Endothelial cell of umbilical vein (primary cell): ENCODE results near the gene ADAMTS6. TPM values are rescaled to one million over a fixed set of nuclear protein-coding genes. Genes with fewer than 3 reads are reported as not detected.

ENCODE experiments used
- BruUV-seq: library from RNA; stranded (reverse); fragments of 400-500 nt; replicated peaks from 2 replicates; lab custom pipeline; 2021; lab: Mats Ljungman, UMichigan
- CTCF ChIA-PET: fragments of 300-600, 350-600 bp; sonication (Branson Sonifier 250); formaldehyde crosslinking; loops from one replicate; lab custom pipeline; 2021; ENCODE audit warnings: antibody characterized with exemption, inconsistent platforms; lab: Charles Lee
- POLR2A ChIA-PET: fragments of 300-600, 350-600 bp; sonication (Branson Sonifier 250); formaldehyde crosslinking; loops from one replicate; lab custom pipeline; 2021; ENCODE audit warnings: antibody characterized with exemption, inconsistent platforms; lab: Charles Lee
- DNase-seq: peaks from one replicate; pipeline ENCODE4 v3.0.0-alpha.2; 2011; ENCODE audit warnings: low read depth, low spot score
- FAIRE-seq: peaks from 2 replicates; lab custom pipeline; 2011; peaks lifted over from hg19 to GRCh38; lab: Jason Lieb, UNC
- H2AFZ ChIP-seq: 2 replicates; pipeline ENCODE4 v1.6.0; 2012; ENCODE audit warnings: low read depth, low read length, control low read depth, inconsistent platforms
- H3K27ac ChIP-seq: 2 replicates; pipeline ENCODE4 v1.5.1; 2011; ENCODE audit warnings: low read depth, mild to moderate bottlenecking, control low read depth, low read length, moderate library complexity; ENCODE audit not compliant: insufficient read depth
- H3K27me3 ChIP-seq, 2 experiments: 2 replicates each; pipeline versions ENCODE4 v1.6.0 to v1.6.1; 2011; ENCODE audit warnings: low read length in 2 of 2, mixed read lengths in 1 of 2; ENCODE audit not compliant: control insufficient read depth in 2 of 2, insufficient read depth in 2 of 2
- H3K36me3 ChIP-seq, 2 experiments: 2 replicates in 1 of 2; 3 replicates in 1 of 2; pipeline ENCODE4 v1.5.1; 2011; ENCODE audit warnings: low read length in 2 of 2, mild to moderate bottlenecking in 1 of 2, moderate library complexity in 1 of 2; ENCODE audit not compliant: control insufficient read depth in 2 of 2, insufficient read depth in 2 of 2; ENCODE audit errors: extremely low read depth in 1 of 2
- H3K4me1 ChIP-seq: 3 replicates; pipeline ENCODE4 v1.5.1; 2011; ENCODE audit warnings: mild to moderate bottlenecking, low read length; ENCODE audit not compliant: control insufficient read depth, insufficient read depth; ENCODE audit errors: extremely low read depth
- H3K4me2 ChIP-seq: 2 replicates; pipeline ENCODE4 v1.6.1; 2011; ENCODE audit warnings: low read length, control low read depth, mixed read lengths; ENCODE audit not compliant: insufficient read depth
- H3K4me3 ChIP-seq, 3 experiments: fragments of 200-600 bp in 1 of 3; sonication (generic), shearing (Covaris generic) in 1 of 3; replicated peaks in 1 of 3; 2 replicates each; pipeline ENCODE4 v1.5.1; 2011 to 2016; ENCODE audit warnings: control low read depth in 3 of 3, low read length in 3 of 3, mild to moderate bottlenecking in 2 of 3, inconsistent platforms in 1 of 3, low read depth in 1 of 3, moderate library complexity in 1 of 3; ENCODE audit not compliant: insufficient read depth in 1 of 3
- H3K79me2 ChIP-seq: 2 replicates; pipeline ENCODE4 v1.6.0; 2012; ENCODE audit warnings: low read length, inconsistent platforms; ENCODE audit not compliant: control insufficient read depth, insufficient read depth
- H3K9ac ChIP-seq: replicated peaks from 2 replicates; pipeline ENCODE3; 2011; ENCODE audit warnings: low read length, control low read depth; ENCODE audit not compliant: insufficient read depth; ENCODE audit errors: extremely low read depth
- H3K9me1 ChIP-seq: replicated peaks from 3 replicates; pipeline ENCODE4 v1.6.0; 2011; ENCODE audit warnings: mild to moderate bottlenecking, low read length; ENCODE audit not compliant: control insufficient read depth, insufficient read depth; ENCODE audit errors: extremely low read depth
- H3K9me3 ChIP-seq: replicated peaks from 2 replicates; pipeline ENCODE4 v1.5.1; 2012; ENCODE audit warnings: low read length, inconsistent platforms; ENCODE audit not compliant: control insufficient read depth, insufficient read depth
- H4K20me1 ChIP-seq: replicated peaks from 2 replicates; pipeline ENCODE3; 2011; ENCODE audit warnings: mild to moderate bottlenecking, low read length; ENCODE audit not compliant: control insufficient read depth, insufficient read depth; ENCODE audit errors: extremely low read depth
- CTCF ChIP-seq, 2 donors: IDR thresholded peaks; 1 replicate in 1 of 2; 2 replicates in 1 of 2; pipeline ENCODE4 v1.5.1; 2011; ENCODE audit warnings: low read length in 2 of 2, mild to moderate bottlenecking in 2 of 2, moderate library complexity in 2 of 2, control low read depth in 1 of 2, inconsistent platforms in 1 of 2, low read depth in 1 of 2; ENCODE audit not compliant: insufficient read depth in 1 of 2; ENCODE audit errors: extremely low read depth in 1 of 2
- EZH2 ChIP-seq: IDR thresholded peaks from 2 replicates; pipeline ENCODE4 v1.6.1; 2012; ENCODE audit warnings: borderline replicate concordance, low read depth, mild to moderate bottlenecking, moderate library complexity, low read length, inconsistent platforms; ENCODE audit not compliant: severe bottlenecking
- FOS ChIP-seq: IDR thresholded peaks from 2 replicates; pipeline ENCODE4 v1.6.1; 2011; ENCODE audit warnings: mild to moderate bottlenecking, low read length, moderate library complexity, borderline replicate concordance; ENCODE audit not compliant: insufficient read depth
- GATA2 ChIP-seq: IDR thresholded peaks from 2 replicates; pipeline ENCODE4 v1.7.0; 2011; ENCODE audit warnings: low read depth, mild to moderate bottlenecking, moderate library complexity, mixed read lengths, low read length; ENCODE audit not compliant: insufficient read length, insufficient read depth
- JUN ChIP-seq: IDR thresholded peaks from 2 replicates; pipeline ENCODE4 v1.6.1; 2011; ENCODE audit warnings: borderline replicate concordance, low read depth; ENCODE audit not compliant: insufficient read length, insufficient read depth
- MAX ChIP-seq: IDR thresholded peaks from 2 replicates; pipeline ENCODE4 v1.6.1; 2011; ENCODE audit not compliant: insufficient read depth, insufficient read length
- MYC ChIP-seq: IDR thresholded peaks from one replicate; pipeline ENCODE4 v1.6.1; 2011; ENCODE audit warnings: mild to moderate bottlenecking, low read depth, low read length
- POLR2A ChIP-seq: IDR thresholded peaks from 2 replicates; pipeline ENCODE4 v1.6.1; 2012; ENCODE audit warnings: low read depth, mild to moderate bottlenecking, control low read depth, low read length
- POLR2AphosphoS5 ChIP-seq: IDR thresholded peaks from 2 replicates; pipeline ENCODE4 v1.6.1; 2012; ENCODE audit warnings: low read depth, mild to moderate bottlenecking, control low read depth, low read length, moderate library complexity; ENCODE audit not compliant: insufficient read depth
- dilution Hi-C: fragments of 300-500 bp; cut with MboI; formaldehyde crosslinking; loops from one replicate; pipeline ENCODE4 v1.15.0; 2019; ENCODE audit warnings: low sequenced_read_pairs; ENCODE audit not compliant: extremely low pct_ligation_motif_present
- intact Hi-C: fragments of 100-400 bp; cut with micrococcal nuclease; formaldehyde crosslinking; loops from one replicate; pipeline ENCODE4 v1.10.0; 2022
- polyA plus RNA-seq, 4 experiments: library from polyadenylated mRNA; depleted of rRNA in 3 of 4; stranded (reverse) in 3 of 4; unstranded in 1 of 4; fragments of >200 nt; gene quantifications; 2 replicates each; pipeline versions ENCODE4 v1.2.1 to v1.2.3, GENCODE V29; 2011 to 2012; ENCODE audit warnings: missing spikeins in 1 of 4
- total RNA-seq: library from RNA; stranded (reverse); gene quantifications from 2 replicates; pipeline ENCODE4 v1.2.3, GENCODE V29; 2021

ADAMTS6 gene
- total and polyA plus RNA-seq, 2 donors (not counting 3 experiments of a cell fraction or from before 2014, with no cell fraction given), result 20.4 to 43.4 TPM

GRCh38 chr5:65356274-65356673 is 125.4 kb downstream of the ADAMTS6 start:
- Histone ChIP-seq H3K79me2 (peaks cover 16% of the 10 kb centered on the region), H4K20me1 (no peaks in the 10 kb centered on the region), H2AFZ (no peak overlapping the region), H3K4me3 (no peak overlapping the region), H3K4me1 (peaks cover 23% of the 10 kb centered on the region), H3K36me3 (peaks cover 0 to 3% of the 10 kb centered on the region in 2 experiments), H3K27me3 (no peaks in the 10 kb centered on the region), H3K9me3 (no peaks in the 10 kb centered on the region), H3K9me1 (no peaks in the 10 kb centered on the region), H3K27ac (no peak overlapping the region), H3K9ac (no peak overlapping the region), H3K4me2 (no peak overlapping the region)
- ChIA-PET CTCF (interaction anchor here (0.6 to 2.2 kb wide), 2 partner anchors 13 to 127 kb away, joined by 3 to 5 read pairs; no protein-coding TSS in a partner anchor), POLR2A (no interaction called here)
- FAIRE-seq, result no peak
- no peak for TF ChIP-seq POLR2AphosphoS5
- TF ChIP-seq MYC, result no peak
- no peak for TF ChIP-seq CTCF (IDR thresholded peaks at IDR 0.05; ENCODE audit: extremely low read depth in 1 of 2, insufficient read depth in 1 of 2, low read depth in 1 of 2, low read length in 2 of 2)
- no peak for TF ChIP-seq POLR2A
- no peak for TF ChIP-seq EZH2
- no peak for TF ChIP-seq FOS
- no peak for TF ChIP-seq JUN
- TF ChIP-seq GATA2, result no peak
- TF ChIP-seq MAX, result no peak
- DNase-seq, result no peak
- dilution Hi-C loops, result no loop called here
- no TSS peak for BruUV-seq
- intact Hi-C loops, result no loop called here
